ENCODE measurements around the gene HINT3. TPM values are rescaled to one million over a fixed set of nuclear protein-coding genes. Genes with fewer than 3 reads are reported as not detected.

The HINT3 gene
- total RNA-seq, 2 experiments from 2014 or later = 8.5 to 8.6 TPM

GRCh38 chr6:125922322-125922860, 34.2 kb upstream of the HINT3 start:
- Mint-ChIP-seq H3K27ac (no peak overlapping the region), H3K36me3 (ENCODE audit: low read depth) (peaks cover 58% of the 10 kb centered on the region), H3K4me1 (ENCODE audit: low read depth) (peaks cover 40% of the 10 kb centered on the region), H3K27me3 (no peaks in the 10 kb centered on the region), H3K9me3 (no peaks in the 10 kb centered on the region), H3K4me3 (no peak overlapping the region)
- ATAC-seq = no peak
- no peak for TF ChIP-seq CTCF (IDR thresholded peaks at IDR 0.05)
- no peak for DNase-seq
- POLR2A ChIA-PET = interaction anchor here (0.6 to 1.4 kb wide), 3 partner anchors 32 to 64 kb away, joined by 3 read pairs; partner anchors contain the start of genes HINT3 and TRMT11
- CTCF ChIA-PET = interaction anchor here (1.0 to 4.0 kb wide), 5 partner anchors 16 to 132 kb away, joined by 3 to 23 read pairs (median 4); partner anchors contain the start of gene NCOA7
- intact Hi-C loops (cut with micrococcal nuclease) = no loop called here

GRCh38 chr6:125923366-125923877, 33.1 kb upstream of the HINT3 start:
- Mint-ChIP-seq H3K36me3 (ENCODE audit: low read depth) (peaks cover 58% of the 10 kb centered on the region), H3K9me3 (no peaks in the 10 kb centered on the region), H3K4me3 (no peak overlapping the region), H3K27me3 (no peaks in the 10 kb centered on the region), H3K27ac (peak overlapping the region; percentile 32), H3K4me1 (ENCODE audit: low read depth) (peaks cover 29% of the 10 kb centered on the region)
- no peak for TF ChIP-seq CTCF (IDR thresholded peaks at IDR 0.05)
- DNase-seq = no peak
- intact Hi-C loops (cut with micrococcal nuclease) = no loop called here
- ChIA-PET CTCF (interaction anchor here (0.9 to 4.0 kb wide), 3 partner anchors 17 to 33 kb away, joined by 6 to 23 read pairs (median 9); partner anchors contain the start of gene HINT3), POLR2A (interaction anchor here (1.0 to 1.4 kb wide), 2 partner anchors 63 to 142 kb away, joined by 3 read pairs; partner anchors contain the start of gene TRMT11)
- no peak for ATAC-seq

GRCh38 chr6:125924169-125924568, 32.4 kb upstream of the HINT3 start:
- ATAC-seq = peak; percentile 57
- TF ChIP-seq CTCF (IDR thresholded peaks at IDR 0.05) = no peak
- peaks cover 22% of the 10 kb centered on the region for H3K4me1 Mint-ChIP-seq (ENCODE audit: low read depth)
- no peaks in the 10 kb centered on the region for H3K9me3 Mint-ChIP-seq
- no peak for DNase-seq
- intact Hi-C loops (cut with micrococcal nuclease) = no loop called here
- H3K27ac Mint-ChIP-seq = no peak overlapping the region
- peaks cover 58% of the 10 kb centered on the region for H3K36me3 Mint-ChIP-seq (ENCODE audit: low read depth)
- ChIA-PET CTCF (interaction anchor here (1.3 to 1.9 kb wide), 3 partner anchors 29 to 50 kb away, joined by 3 to 9 read pairs (median 5); partner anchors contain the start of gene HINT3), POLR2A (interaction anchor here (1.0 kb wide), 2 partner anchors 10 to 142 kb away, joined by 3 read pairs; no protein-coding TSS in a partner anchor)
- no peaks in the 10 kb centered on the region for H3K27me3 Mint-ChIP-seq
- H3K4me3 Mint-ChIP-seq = no peak overlapping the region

GRCh38 chr6:125924697-125925358, 31.7 kb upstream of the HINT3 start:
- no peaks in the 10 kb centered on the region for H3K9me3 Mint-ChIP-seq
- intact Hi-C loops (cut with micrococcal nuclease) = no loop called here
- no peak overlapping the region for H3K27ac Mint-ChIP-seq
- no peak for TF ChIP-seq CTCF (IDR thresholded peaks at IDR 0.05)
- DNase-seq (no peak), ATAC-seq (no peak)
- peaks cover 54% of the 10 kb centered on the region for H3K36me3 Mint-ChIP-seq (ENCODE audit: low read depth)
- peaks cover 20% of the 10 kb centered on the region for H3K4me1 Mint-ChIP-seq (ENCODE audit: low read depth)
- CTCF ChIA-PET = interaction anchor here (0.8 to 1.9 kb wide), 4 partner anchors 28 to 133 kb away, joined by 3 to 9 read pairs (median 4); partner anchors contain the start of gene HINT3
- H3K27me3 Mint-ChIP-seq = no peaks in the 10 kb centered on the region
- no peak overlapping the region for H3K4me3 Mint-ChIP-seq
- POLR2A ChIA-PET = interaction anchor here (1.0 kb wide), 1 partner anchor 10 kb away, joined by 3 read pairs; no protein-coding TSS in a partner anchor

Measured in activated CD8-positive, alpha-beta T cell treated with anti-CD3 and anti-CD28 coated beads for 36 hours (primary cell).